NCI-H2081 (cell line): Measurements from ENCODE around the gene ANG.
"Not testable (repeated sequence)": the region's sequence is repeated elsewhere in the genome, so short reads cannot be mapped to it uniquely, and the experiment has no call there.

Experiments
- DNase-seq, 2 experiments: peaks; one replicate each; lab custom pipeline; 2025; lab: John Stamatoyannopoulos, UW

ANG gene

DNA sequence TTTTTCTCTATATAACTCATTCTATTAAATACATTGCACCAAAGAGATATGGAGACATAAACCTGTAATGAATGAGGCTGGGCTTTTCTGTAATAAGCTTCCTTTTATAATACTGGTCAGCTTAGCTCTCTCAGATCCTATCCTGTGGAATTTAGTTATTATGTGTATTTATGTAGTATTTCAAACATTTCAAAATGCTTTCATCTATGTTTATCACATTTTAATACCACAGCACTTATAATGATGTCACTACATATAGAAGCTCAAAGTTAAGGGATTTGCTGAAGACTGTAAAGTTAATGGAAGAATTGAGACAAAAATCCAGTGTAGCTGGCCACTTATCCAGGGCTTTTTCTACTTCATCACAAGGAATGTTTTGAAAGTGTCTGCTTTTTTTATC is 11.4 kb downstream of the ANG start:
- no peak for DNase-seq

DNA sequence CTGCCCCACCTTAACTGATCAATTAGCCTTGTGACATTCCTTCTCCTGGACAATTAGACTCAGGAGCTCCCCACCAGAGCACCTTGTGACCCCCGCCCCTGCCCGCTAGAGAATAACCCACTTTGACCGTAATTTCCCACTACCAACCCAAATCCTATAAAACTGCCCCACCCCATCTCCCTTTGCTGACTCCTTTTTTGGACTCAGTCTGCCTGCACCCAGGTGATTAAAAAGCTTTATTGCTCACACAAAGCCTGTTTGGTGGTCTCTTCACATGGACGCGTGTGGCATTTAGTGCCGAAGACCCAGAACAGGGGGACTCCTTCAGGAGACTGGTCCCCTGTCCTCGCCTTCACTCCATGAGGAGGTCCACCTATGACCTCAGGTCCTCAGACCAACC is 12.4 kb downstream of the ANG start:
- not testable (repeated sequence) for DNase-seq

DNA sequence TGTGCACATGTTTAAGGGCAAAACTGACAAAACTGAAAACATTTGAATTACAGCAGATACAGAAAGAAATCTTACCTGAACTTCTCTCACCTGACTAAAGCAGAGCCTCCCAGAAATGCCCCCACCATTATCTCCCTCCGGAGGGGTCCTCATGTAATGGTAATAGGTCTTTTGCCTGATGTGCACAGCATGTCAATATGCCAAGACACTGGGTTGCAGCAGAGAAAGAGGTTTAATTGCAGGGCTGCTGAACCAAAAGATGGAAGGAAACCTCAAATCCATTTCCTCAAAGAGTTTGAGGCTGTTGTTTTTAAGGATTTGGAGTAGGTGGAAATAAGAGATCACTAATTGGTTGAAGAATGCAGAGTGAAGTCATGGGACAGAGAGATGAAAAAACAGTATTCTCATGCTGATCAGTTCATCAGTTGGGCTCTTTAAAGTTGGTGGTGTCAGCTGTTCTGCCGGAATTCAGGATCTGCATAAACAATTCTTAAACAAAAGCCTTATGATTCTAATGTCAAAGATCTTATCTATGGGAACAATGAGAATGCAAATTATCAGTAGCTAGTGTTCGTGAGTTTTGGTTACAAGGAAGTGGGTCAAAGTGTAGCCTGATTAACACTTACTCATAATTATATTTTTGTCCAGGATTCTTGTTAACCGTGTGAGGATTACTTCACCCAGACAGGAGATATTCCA is 18.2 kb downstream of the ANG start:
- DNase-seq, result no peak

DNA sequence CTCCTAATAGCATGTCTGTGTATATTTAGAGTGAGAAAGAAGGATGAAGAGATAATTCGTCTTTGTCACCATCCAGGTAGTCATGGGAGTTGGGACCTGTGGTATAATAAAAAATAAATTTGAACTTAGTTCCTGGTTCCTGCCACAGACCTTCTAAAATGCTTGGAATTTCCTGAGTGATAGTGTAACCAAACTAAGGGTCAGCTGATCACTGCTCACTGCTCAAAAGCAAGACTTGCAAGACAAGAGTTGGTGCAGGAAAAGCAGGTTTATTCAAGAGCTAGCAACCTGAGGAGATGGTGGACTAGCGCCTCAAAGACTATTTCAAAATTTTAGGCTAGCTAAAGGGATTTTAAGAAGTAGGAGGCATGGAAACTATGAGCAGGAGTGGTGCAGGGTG is 19.1 kb downstream of the ANG start:
- no peak for DNase-seq

DNA sequence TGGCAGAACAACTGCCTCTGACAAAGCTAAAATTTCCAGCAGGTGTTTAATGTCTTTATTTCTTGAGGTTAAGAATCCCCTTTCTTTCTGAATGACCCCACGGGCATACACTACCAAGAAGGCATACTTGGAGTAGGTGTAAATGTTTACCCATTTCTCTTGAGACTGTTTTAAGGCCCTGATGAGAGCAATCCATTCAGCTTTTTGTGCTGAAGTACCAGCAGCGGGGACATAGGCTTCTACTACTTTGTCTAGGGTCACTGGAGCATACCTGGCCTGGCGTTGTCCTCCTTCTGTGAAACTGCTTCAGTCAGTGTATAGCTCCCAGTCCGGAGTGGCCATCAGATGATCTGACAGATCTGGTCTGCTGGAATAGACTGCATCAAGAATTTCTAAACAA is 22.7 kb downstream of the ANG start:
- no peak for DNase-seq

DNA sequence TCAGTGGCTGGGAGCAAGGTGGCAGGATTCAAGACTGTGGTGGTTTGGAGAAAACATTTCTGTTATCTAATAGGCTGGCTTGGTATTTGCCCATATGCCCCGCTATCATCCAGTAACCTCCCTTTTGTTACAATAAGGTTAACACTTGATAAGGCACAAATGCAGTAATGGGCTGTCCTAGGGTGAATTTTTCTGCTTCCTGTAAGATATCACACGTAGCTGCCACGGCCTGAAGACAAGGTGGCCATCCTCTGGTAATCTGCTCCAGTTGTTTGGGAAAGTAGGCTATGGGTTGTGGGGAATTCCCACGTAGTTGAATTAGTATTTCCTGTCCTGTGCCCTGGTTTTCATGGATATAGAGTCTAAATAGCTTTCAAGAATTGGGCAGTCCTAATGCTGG is 23.1 kb downstream of the ANG start:
- no peak for DNase-seq

DNA sequence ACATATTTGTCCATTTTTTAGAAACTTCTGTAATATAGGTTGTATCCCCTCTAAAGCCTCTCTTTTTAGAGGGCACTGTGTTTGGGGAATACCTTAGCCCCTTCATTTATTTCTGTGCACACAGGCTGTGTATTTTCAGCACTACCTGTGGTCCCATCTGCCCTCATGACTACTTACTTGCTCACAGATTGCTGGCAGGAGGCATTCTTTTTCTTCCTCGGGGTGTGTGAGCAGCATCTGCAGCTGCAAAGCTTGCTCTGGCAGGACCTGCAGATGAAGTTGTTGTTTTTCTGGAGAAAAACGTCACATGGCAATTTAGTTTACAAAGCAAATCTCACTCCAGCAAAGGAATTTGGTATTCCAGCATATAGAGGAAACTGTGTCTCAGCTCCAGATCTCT is 24.3 kb downstream of the ANG start:
- no peak for DNase-seq

DNA sequence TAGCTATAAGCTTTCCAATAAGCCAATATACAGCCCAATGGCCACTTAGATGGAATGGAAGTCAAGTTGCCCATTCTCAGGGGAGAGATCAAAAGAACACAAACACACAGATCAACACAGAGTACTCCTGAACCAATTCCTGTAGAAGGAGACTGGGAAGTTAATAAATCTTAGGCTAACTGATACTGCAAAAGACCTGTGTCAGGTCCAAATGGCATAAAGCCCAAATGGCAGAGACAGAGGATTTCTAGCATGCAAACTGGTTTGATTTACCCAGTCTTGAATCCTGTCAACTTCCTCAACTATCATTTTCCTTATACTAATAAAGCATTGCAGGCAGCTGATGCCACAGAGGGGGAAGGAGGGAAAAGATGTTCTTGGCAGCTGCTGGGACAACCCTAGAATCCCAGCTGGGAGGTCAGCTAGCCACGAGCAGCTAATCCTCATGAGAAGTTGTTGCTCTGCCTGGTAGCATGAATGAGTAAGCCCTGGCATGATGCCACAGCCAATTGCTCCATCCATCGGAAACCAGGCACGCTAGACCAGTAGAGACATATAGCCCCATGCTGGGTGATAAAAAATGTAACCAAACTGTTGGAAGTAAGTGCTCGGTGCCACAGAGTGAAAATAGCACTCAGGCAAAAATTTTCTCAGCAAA is 26.2 kb downstream of the ANG start:
- no peak for DNase-seq

DNA sequence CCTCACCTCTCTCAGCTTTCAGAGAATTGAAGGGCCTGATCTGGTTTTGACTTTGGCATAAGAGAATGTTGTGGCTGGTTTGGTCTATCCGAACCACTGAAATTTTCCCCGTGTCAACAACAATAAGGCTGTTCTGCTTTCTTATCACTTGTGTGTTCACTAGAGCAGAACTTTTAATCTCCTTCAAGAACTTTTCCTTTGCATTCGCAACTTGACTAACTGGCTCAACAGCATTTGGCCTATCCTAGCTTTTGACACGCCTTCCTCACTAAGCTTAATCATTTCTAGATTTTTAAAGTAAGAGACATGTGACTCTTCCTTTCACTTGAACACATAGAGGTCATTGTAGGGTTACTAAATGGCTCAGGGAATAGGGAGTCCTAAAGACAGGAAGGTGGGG is 31.2 kb downstream of the ANG start:
- no peak for DNase-seq

DNA sequence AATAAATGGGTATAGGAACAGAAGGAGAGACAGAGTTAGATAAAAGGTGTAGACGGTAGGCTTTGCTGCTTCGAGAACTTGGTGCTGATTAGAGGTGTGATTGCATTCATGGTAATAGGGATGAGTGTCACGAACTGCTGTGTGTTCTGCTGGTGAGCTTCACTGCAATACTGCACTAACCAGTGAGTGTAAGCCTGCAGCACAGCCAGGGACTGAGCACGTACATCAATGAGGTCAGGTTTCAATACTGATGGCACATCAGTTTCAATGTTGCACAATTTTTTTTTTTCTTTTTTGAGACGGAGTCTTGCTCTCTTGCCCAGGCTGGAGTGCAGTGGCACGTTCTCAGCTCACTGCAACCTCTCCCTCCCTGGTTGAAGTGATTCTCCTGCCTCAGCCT is 32.2 kb downstream of the ANG start:
- no peak for DNase-seq

DNA sequence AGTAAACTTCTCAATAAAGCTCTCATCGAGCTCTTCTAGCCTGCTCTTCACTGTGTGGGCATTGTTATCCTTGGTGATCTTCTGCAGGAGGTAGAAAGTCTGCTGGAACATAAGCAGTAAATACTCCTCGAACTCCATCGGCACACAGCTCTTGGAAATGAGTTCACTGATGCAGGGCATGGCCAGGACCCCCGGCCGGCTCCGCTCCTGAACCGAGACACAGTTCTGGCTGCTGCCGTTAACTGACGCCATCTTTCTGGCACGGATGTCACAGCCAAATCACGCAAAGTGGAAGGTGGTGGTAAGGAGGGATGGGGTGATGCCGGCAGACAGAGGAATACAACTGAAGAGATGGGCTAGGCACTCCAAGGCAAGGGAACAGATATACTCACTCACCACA is 33.5 kb downstream of the ANG start:
- DNase-seq, result no peak

DNA sequence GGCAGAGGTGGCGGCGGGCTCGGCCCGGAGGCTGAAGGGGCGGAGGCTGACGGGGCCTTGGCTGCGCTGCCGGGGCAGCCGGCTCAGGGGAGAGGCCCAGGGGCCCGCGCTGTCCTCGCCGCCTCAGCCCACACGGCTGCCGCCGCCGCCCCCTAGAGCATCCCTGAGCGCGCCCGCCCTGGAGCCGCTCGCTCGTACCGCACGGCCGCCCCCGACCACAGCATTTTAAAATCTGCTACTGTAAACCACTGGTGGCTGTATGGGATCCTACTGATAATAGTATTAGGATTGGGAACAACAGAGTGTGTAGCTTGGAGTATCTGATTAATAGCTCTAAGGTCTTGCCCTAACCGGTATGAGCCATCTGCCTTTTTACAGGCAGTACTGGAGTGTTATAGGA is 34.9 kb downstream of the ANG start:
- DNase-seq, result no peak

DNA sequence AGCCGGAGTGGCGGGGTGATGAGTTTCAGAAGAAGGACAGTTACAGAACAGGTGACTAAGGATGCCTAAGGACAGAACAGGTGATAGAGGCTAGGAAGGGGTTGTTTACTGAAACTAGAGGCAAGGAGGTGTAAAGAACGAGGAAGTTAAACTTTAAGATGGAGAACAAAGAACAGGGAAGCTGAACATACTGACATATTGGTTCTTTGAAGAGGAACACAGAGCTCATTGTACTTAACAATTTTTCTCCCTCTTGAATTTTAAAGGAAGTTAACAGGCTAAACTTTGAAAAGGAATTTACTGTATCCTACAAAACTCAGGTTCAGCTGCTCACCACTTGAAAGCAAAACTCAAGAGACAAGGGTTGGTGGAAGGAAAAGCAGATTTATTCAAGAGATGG is 37.6 kb downstream of the ANG start:
- DNase-seq, result not testable (repeated sequence)

DNA sequence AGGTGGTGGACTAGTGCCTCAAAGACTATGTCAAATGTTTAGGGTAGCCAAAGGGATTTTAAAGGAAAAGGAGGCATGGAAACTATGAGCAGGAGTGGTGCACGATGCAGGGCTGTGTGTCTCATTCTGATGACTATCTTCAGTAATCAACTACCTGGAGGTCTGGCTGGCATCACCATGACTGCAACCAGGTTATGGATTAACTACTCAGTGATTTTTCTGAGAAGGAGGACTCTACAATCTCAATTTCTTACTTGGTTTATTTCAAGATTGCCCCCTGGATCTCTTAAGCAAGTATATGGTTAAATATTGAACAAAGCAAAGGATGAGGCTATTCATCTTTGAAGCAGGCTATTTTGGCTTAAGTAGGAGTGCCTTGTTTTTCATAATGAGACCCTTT is 38.0 kb downstream of the ANG start:
- no peak for DNase-seq

DNA sequence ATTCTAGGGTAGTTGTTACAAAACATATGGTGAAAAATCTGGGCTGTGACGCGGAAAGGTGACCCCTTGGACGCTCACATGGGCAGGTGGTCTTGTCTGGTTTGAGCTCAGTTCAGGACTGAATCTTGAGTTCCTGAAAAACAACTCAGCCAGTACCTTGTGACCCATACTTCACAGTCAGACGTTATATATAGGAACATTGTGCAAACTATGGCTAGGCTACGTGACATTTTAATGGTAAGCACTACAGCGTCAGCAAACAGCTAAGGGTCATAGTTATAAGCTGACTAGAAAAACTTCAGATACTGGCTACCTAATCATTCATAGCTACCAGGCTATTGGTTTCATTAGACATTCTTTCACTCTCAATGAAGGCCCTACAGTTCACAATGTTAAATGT is 42.3 kb downstream of the ANG start:
- no peak for DNase-seq

DNA sequence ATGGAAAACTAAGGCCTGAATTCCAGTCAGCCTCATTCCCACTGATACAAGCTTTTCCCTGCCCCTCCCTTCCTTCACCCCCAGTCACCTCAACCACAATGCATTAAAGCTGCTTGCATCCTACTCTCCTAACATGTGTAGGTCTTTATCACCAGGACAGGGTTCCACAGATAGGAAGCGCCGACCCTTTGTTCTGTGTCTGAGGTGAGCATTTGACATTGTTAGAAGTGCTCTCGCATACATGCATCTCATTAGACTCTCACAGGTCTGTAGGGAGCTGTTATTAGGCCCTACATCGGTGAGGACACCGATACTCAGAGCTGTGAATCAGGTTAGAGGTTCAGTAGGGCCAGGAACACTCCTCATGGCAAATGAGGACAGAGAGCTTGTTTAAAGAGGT is 43.9 kb downstream of the ANG start:
- DNase-seq, result no peak

DNA sequence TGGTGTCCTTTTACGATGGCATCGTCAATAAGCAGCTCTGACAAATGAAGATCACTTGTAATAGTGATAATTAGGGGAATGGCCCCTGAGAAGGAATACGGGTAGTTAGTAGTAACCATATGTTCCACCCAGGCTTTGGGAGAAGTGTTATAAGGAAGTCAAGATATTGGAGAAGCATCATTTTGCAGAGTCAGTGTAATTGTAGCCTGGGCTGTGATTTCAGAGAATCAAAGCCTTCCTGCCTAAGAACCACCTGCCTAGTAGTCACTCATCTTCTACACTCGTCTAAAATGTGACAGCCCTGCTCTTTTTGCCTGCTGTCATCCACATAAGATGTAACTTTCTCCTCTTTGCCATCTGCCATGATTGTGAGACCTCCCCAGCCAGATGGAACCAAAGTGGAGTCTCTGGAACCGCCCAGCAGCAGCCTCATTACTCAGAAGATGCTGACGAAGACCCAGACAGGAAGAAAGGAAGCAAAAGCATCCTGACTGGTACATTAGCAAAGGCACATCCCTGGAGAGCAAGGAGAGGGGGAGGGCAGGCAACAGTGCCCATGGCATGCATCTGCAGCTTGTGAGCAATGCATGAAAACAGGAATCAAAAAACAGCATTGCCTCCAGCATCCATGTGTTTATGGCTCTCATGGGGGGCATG is 44.5 kb downstream of the ANG start:
- no peak for DNase-seq

DNA sequence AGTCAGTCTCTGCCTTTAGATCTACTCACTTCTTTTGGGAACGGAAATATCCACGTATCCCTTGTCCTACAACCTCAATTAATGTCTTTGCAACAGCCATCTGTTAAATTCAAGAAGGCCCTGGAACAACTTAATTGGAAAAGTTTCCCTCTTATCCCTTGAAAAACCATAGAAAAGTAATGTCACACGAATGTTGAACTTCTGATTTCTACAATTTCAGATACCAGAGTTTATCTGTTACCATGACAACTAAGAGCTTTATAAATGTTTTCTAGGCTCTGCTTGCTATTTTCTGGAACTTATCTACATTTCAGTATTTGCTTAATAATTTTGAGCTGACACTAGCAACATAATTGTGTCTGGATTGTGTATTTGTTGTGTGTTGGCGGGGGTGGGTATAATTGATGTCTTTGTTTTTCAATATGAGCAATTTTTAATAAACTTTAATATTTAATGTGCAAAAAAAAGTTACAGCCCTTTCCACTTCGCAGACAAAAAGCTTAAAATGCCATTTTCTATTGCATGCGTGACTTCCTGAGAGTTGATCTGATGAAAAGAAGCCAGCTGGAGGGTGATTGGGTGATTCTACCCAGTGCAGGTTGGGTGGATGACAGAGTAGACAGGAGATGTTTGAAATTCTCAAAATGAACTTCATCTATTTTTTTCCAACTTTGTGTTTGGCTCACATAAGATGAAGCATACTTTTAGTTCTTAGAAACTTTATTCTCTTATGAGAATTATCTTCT is 45.3 kb downstream of the ANG start:
- no peak for DNase-seq

DNA sequence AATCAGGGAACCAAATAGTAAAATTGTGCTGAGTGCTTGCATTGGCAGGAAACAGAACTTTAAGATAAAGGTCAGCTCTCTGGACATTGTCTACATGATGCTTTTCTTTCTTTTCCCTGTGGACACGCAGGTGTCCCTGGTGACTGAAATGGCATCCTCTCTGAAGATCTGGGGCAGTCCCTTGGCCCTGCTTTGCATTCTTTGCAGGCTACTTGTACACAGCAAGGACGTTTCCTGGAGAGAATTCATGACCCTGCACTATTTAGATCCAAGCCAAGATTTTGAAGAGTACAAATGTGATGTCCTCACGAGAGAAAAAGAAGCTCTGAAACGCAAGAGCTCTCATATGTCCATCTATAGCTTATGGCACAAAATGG is 45.9 kb downstream of the ANG start:
- DNase-seq, result no peak

DNA sequence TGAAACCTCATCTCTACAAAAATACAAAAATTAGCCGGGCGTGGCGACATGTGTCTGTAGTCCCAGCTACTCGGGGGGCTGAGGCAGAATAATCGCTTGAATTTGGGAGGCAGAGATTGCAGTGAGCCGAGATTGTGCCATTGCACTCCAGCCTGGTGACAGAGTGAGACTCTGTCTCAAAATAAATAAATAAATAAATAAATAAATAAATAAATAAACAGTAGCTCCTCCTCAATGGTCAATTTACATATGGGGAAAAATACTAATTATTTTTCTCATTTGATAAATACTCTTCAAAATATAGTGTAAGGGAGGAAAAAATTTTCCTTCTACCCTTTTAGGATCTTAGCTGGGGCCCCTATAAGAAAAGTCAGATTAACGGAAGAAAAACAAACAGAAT is 49.7 kb downstream of the ANG start:
- not testable (repeated sequence) for DNase-seq

DNA sequence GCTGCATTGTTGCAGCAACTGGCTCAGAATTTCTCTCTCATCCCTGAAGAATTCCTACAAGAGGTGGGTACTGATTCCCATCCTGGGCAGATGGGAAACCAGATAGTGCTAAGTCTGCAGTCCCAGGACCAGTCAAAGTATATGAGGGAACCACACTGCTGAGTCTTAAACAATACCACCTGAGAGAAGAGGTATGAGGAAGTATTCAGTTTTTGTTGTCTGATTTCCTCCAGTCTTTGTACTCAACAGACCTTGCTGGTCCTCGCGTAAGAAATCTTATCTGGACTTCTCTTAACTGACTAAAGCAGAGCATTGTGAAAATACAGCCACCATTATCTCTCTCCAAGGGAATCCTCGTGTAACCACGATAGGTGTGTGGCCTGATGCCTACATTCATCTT is 53.6 kb downstream of the ANG start:
- DNase-seq, result no peak

DNA sequence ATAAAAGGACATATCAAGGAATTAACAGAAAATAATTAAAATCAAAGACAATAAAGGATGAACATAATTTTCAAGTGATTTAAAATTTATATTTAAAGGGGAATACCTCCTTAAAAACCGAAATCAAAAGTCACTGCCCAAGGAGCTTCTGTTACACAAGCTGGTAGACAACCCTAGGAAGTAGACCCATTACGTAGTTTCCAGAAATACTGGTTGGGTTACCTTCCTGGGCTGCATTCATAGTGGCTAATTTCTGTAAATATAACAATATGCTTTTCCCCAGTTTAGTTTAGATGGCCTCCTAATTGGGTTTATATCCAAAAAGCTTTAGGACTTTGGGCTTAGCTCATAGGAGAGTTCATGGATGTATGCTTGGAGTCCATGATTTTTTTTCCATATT is 55.0 kb downstream of the ANG start:
- no peak for DNase-seq
